PC-9 (cell line): ENCODE results near the gene USP22. TPM values are rescaled to one million over a fixed set of nuclear protein-coding genes. Genes with fewer than 3 reads are reported as not detected.

ENCODE experiments used
- BruUV-seq: library from RNA; stranded (reverse); fragments of 400-500 nt; replicated peaks from 2 replicates; lab custom pipeline; 2021; lab: Mats Ljungman, UMichigan
- CTCF ChIA-PET: fragments of 300-600 bp; sonication (Branson Sonifier 250); formaldehyde crosslinking; loops from one replicate; lab custom pipeline; 2022; ENCODE audit warnings: antibody characterized with exemption; lab: Charles Lee
- POLR2A ChIA-PET: fragments of 300-600 bp; sonication (Branson Sonifier 250); formaldehyde crosslinking; loops from one replicate; lab custom pipeline; 2022; ENCODE audit warnings: antibody characterized with exemption; ENCODE audit not compliant: unreplicated experiment; lab: Charles Lee
- DNase-seq, 2 experiments: peaks; one replicate each; pipeline versions ENCODE4 v3.0.0 to v3.0.0-alpha.2; 2015 to 2022; ENCODE audit warnings: mixed read lengths in 1 of 2
- H2AFZ ChIP-seq: fragments of 200-600 bp; sonication (generic); 2 replicates; pipeline ENCODE4 v1.8.1; 2017; ENCODE audit warnings: antibody characterized with exemption
- H3F3A ChIP-seq: fragments of 200-600 bp; sonication (generic); 2 replicates; pipeline ENCODE4 v1.8.1; 2017; ENCODE audit warnings: antibody characterized with exemption, mild to moderate bottlenecking, low read depth; ENCODE audit not compliant: insufficient read depth
- H3K27ac ChIP-seq: fragments of 200-600 bp; sonication (generic); 2 replicates; pipeline ENCODE4 v1.6.1; 2016; ENCODE audit warnings: mixed run types
- H3K27me3 ChIP-seq: fragments of 200-600 bp; sonication (generic); 2 replicates; pipeline ENCODE4 v1.6.1; 2016; ENCODE audit warnings: low read depth, mixed run types; ENCODE audit not compliant: insufficient read depth
- H3K36me3 ChIP-seq: fragments of 200-600 bp; sonication (generic); 2 replicates; pipeline ENCODE4 v1.6.1; 2016; ENCODE audit warnings: low read depth, mixed run types
- H3K4me1 ChIP-seq: fragments of 200-600 bp; sonication (generic); replicated peaks from 2 replicates; pipeline ENCODE4 v1.6.1; 2016; ENCODE audit warnings: mixed run types; ENCODE audit not compliant: insufficient read depth
- H3K4me2 ChIP-seq: fragments of 200-600 bp; sonication (generic); 2 replicates; pipeline ENCODE4 v1.6.1; 2017; ENCODE audit warnings: mixed run types
- H3K4me3 ChIP-seq: fragments of 200-600 bp; sonication (generic); 2 replicates; pipeline ENCODE4 v1.6.1; 2016; ENCODE audit warnings: mixed run types
- H3K79me2 ChIP-seq: fragments of 200-600 bp; sonication (generic); 2 replicates; pipeline ENCODE4 v1.6.1; 2017; ENCODE audit warnings: low read depth, mixed run types
- H3K9me2 ChIP-seq: fragments of 200-600 bp; sonication (generic); 2 replicates; pipeline ENCODE4 v1.8.1; 2017; ENCODE audit warnings: mild to moderate bottlenecking; ENCODE audit not compliant: insufficient read depth
- H3K9me3 ChIP-seq: fragments of 200-600 bp; sonication (generic); 2 replicates; pipeline ENCODE4 v1.8.1; 2016; ENCODE audit warnings: low read depth; ENCODE audit not compliant: insufficient read depth
- H4K20me1 ChIP-seq: fragments of 200-600 bp; sonication (generic); 2 replicates; pipeline ENCODE4 v1.8.1; 2017; ENCODE audit not compliant: insufficient read depth
- CTCF ChIP-seq: fragments of 200-600 bp; sonication (generic); conservative IDR thresholded peaks from 2 replicates; pipeline ENCODE4 v1.6.1; 2017; ENCODE audit warnings: mixed run types, antibody characterized with exemption, mild to moderate bottlenecking, moderate library complexity
- EZH2 ChIP-seq: fragments of 200-600 bp; sonication (generic); IDR thresholded peaks from 2 replicates; pipeline ENCODE4 v1.8.0; 2017; ENCODE audit warnings: antibody characterized with exemption, low read depth
- intact Hi-C: fragments of 100-400 bp; cut with micrococcal nuclease; formaldehyde crosslinking; loops from one replicate; pipeline ENCODE4 v1.10.0; 2022; ENCODE audit not compliant: unreplicated experiment
- total RNA-seq: library from RNA; stranded (reverse); gene quantifications from 2 replicates; pipeline ENCODE4 v1.2.3, GENCODE V29; 2021

Gene USP22
- total RNA-seq, 1 experiment from 2014 or later = 296 TPM

- no peak overlapping the region for H3K27ac ChIP-seq
- ChIA-PET CTCF (no interaction called here), POLR2A (no interaction called here)
- H3K4me1 ChIP-seq = no peaks in the 10 kb centered on the region
- no peaks in the 10 kb centered on the region for H3K9me2 ChIP-seq
- TF ChIP-seq CTCF = no peak
- TF ChIP-seq EZH2 = no peak
- peaks cover 100% of the 10 kb centered on the region for H3K79me2 ChIP-seq
- peaks cover 26% of the 10 kb centered on the region; the same call in 1 of the 2 replicates for H3F3A ChIP-seq
- no peak for DNase-seq
- H3K36me3 ChIP-seq = peaks cover 14% of the 10 kb centered on the region; the same call in 1 of the 2 replicates
- H2AFZ ChIP-seq = no peak overlapping the region
- intact Hi-C loops = no loop called here
- H4K20me1 ChIP-seq = peaks cover 97% of the 10 kb centered on the region
- BruUV-seq = no TSS peak
- no peaks in the 10 kb centered on the region for H3K9me3 ChIP-seq
- no peaks in the 10 kb centered on the region for H3K27me3 ChIP-seq
- no peak overlapping the region for H3K4me3 ChIP-seq
- H3K4me2 ChIP-seq = no peak overlapping the region
These were observed 13.8 kb downstream of the USP22 start for GRCh38 chr17:21029036-21029435.

- H3K36me3 ChIP-seq = peaks cover 14% of the 10 kb centered on the region; the same call in 1 of the 2 replicates
- POLR2A ChIA-PET = interaction anchor here (0.6 kb wide), 1 partner anchor 15 kb away, joined by 5 read pairs; no protein-coding TSS in a partner anchor
- DNase-seq = no peak
These were observed 14.6 kb downstream of the USP22 start for GRCh38 chr17:21028192-21028591.

GRCh38 chr17:21027031-21027430 is 15.8 kb downstream of the USP22 start:
- Histone ChIP-seq H3K4me3 (no peak overlapping the region), H4K20me1 (peaks cover 97% of the 10 kb centered on the region), H3K27ac (no peak overlapping the region), H2AFZ (no peak overlapping the region), H3K27me3 (no peaks in the 10 kb centered on the region), H3K79me2 (peaks cover 100% of the 10 kb centered on the region), H3F3A (peaks cover 26% of the 10 kb centered on the region; the same call in 1 of the 2 replicates), H3K36me3 (peaks cover 15% of the 10 kb centered on the region; the same call in 1 of the 2 replicates), H3K9me2 (no peaks in the 10 kb centered on the region), H3K4me2 (no peak overlapping the region), H3K9me3 (no peaks in the 10 kb centered on the region), H3K4me1 (no peaks in the 10 kb centered on the region)
- BruUV-seq = no TSS peak
- no peak for DNase-seq
- intact Hi-C loops = no loop called here
- CTCF ChIA-PET = no interaction called here
- TF ChIP-seq CTCF = no peak
- no peak for TF ChIP-seq EZH2
- POLR2A ChIA-PET = no interaction called here

More at GRCh38 chr17:21028192-21028591, 14.6 kb downstream of the USP22 start:
- Histone ChIP-seq H3K27ac (no peak overlapping the region), H3K27me3 (no peaks in the 10 kb centered on the region), H3F3A (peaks cover 26% of the 10 kb centered on the region; the same call in 1 of the 2 replicates), H3K4me3 (no peak overlapping the region), H3K79me2 (peaks cover 100% of the 10 kb centered on the region), H3K9me3 (no peaks in the 10 kb centered on the region), H2AFZ (no peak overlapping the region), H3K4me1 (no peaks in the 10 kb centered on the region), H4K20me1 (peaks cover 97% of the 10 kb centered on the region), H3K9me2 (no peaks in the 10 kb centered on the region), H3K4me2 (no peak overlapping the region)
- CTCF ChIA-PET = no interaction called here
- intact Hi-C loops = no loop called here
- no peak for TF ChIP-seq EZH2
- TF ChIP-seq CTCF = no peak
- no TSS peak for BruUV-seq
